Measurements from ENCODE around the gene DIPK1A.

The DIPK1A gene

DNA sequence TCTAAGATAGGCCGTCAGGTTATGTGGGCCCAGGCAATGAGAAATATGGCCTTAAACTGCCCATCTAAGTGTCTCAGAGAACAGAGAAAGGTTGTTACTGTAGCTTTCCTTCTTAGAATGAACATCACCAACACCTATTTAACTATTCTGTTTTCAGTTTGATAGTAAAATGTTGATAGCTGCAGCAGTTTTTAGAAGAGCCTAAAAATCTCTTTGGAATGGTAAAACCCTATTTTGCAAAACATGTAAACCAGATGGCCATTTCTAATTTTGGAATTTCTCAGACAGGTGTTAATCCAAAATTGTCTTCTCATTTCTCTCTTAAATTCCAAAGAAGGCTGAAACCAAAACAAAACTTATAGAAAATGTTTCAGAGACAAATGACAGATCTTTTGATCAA lies 57.5 kb downstream of the DIPK1A start:
- H3K36me3 ChIP-seq (ENCODE audit: insufficient read depth, low read length): peaks cover 63% of the 10 kb centered on the region
- TF ChIP-seq, protein P1, sequence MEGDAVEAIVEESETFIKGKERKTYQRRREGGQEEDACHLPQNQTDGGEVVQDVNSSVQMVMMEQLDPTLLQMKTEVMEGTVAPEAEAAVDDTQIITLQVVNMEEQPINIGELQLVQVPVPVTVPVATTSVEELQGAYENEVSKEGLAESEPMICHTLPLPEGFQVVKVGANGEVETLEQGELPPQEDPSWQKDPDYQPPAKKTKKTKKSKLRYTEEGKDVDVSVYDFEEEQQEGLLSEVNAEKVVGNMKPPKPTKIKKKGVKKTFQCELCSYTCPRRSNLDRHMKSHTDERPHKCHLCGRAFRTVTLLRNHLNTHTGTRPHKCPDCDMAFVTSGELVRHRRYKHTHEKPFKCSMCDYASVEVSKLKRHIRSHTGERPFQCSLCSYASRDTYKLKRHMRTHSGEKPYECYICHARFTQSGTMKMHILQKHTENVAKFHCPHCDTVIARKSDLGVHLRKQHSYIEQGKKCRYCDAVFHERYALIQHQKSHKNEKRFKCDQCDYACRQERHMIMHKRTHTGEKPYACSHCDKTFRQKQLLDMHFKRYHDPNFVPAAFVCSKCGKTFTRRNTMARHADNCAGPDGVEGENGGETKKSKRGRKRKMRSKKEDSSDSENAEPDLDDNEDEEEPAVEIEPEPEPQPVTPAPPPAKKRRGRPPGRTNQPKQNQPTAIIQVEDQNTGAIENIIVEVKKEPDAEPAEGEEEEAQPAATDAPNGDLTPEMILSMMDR (IDR thresholded peaks at IDR 0.05; ENCODE audit: low read length): no peak
- no peak for TF ChIP-seq EZH2 (IDR thresholded peaks at IDR 0.05; ENCODE audit: borderline replicate concordance, low read length)
- no peak overlapping the region for H3K27ac ChIP-seq (ENCODE audit: low read depth, low read length, poor library complexity, severe bottlenecking)
- H3K9ac ChIP-seq (ENCODE audit: low read length): no peak overlapping the region
- H4K20me1 ChIP-seq (ENCODE audit: insufficient read depth, low read length): no peaks in the 10 kb centered on the region
- no peaks in the 10 kb centered on the region; the same call in 1 of the 2 replicates for H3F3A ChIP-seq (ENCODE audit: insufficient read depth, low read length)
- no peaks in the 10 kb centered on the region for H3K27me3 ChIP-seq (ENCODE audit: insufficient read depth, low read length)
- no peaks in the 10 kb centered on the region for H3K9me2 ChIP-seq (ENCODE audit: low read depth, low read length)
- no peak overlapping the region for H3K4me2 ChIP-seq (ENCODE audit: low read length)
- peaks cover 26% of the 10 kb centered on the region; the same call in 1 of the 2 replicates for H3K9me3 ChIP-seq (ENCODE audit: low read length)
- H3K79me2 ChIP-seq (ENCODE audit: insufficient read depth, low read length): peaks cover 24% of the 10 kb centered on the region
- H3K4me3 ChIP-seq (ENCODE audit: low read depth, low read length, poor library complexity, severe bottlenecking): no peak overlapping the region
- no peak overlapping the region for H2AFZ ChIP-seq (ENCODE audit: low read length)
- no peaks in the 10 kb centered on the region for H3K4me1 ChIP-seq (ENCODE audit: insufficient read depth, low read length, severe bottlenecking)

DNA sequence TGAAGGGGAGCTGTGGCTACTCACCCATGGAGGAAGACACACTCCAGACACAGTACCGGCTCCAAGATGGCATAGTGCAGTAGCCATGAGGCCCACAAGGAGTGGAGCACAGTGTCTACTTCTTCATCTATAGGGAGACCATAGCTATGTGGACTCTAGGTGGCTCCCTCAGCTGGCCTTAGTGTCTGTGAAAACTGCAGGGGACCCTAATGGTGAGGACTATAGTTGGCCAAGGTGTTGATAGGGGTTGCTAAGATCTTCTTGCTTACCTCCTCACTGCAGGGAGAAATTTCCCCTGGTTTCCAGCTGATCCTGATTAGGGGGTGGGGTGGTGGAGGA lies 58.9 kb downstream of the DIPK1A start:
- H3K9ac ChIP-seq (ENCODE audit: low read length): no peak overlapping the region
- no peaks in the 10 kb centered on the region for H4K20me1 ChIP-seq (ENCODE audit: insufficient read depth, low read length)
- H3K9me2 ChIP-seq (ENCODE audit: low read depth, low read length): no peaks in the 10 kb centered on the region
- H3K4me2 ChIP-seq (ENCODE audit: low read length): no peak overlapping the region
- no peak overlapping the region for H3K4me3 ChIP-seq (ENCODE audit: low read depth, low read length, poor library complexity, severe bottlenecking)
- no peaks in the 10 kb centered on the region; the same call in 1 of the 2 replicates for H3F3A ChIP-seq (ENCODE audit: insufficient read depth, low read length)
- H3K79me2 ChIP-seq (ENCODE audit: insufficient read depth, low read length): peaks cover 12% of the 10 kb centered on the region
- no peaks in the 10 kb centered on the region for H3K4me1 ChIP-seq (ENCODE audit: insufficient read depth, low read length, severe bottlenecking)
- no peak overlapping the region for H3K27ac ChIP-seq (ENCODE audit: low read depth, low read length, poor library complexity, severe bottlenecking)
- no peak for TF ChIP-seq EZH2 (IDR thresholded peaks at IDR 0.05; ENCODE audit: borderline replicate concordance, low read length)
- TF ChIP-seq, protein P1 (IDR thresholded peaks at IDR 0.05; ENCODE audit: low read length): 0 out of 2 replicates have a peak, but pooled peaks have one; percentile 15
- H3K36me3 ChIP-seq (ENCODE audit: insufficient read depth, low read length): peaks cover 50% of the 10 kb centered on the region
- no peak overlapping the region for H2AFZ ChIP-seq (ENCODE audit: low read length)
- H3K9me3 ChIP-seq (ENCODE audit: low read length): peaks cover 26% of the 10 kb centered on the region; the same call in 1 of the 2 replicates
- H3K27me3 ChIP-seq (ENCODE audit: insufficient read depth, low read length): no peaks in the 10 kb centered on the region

DNA sequence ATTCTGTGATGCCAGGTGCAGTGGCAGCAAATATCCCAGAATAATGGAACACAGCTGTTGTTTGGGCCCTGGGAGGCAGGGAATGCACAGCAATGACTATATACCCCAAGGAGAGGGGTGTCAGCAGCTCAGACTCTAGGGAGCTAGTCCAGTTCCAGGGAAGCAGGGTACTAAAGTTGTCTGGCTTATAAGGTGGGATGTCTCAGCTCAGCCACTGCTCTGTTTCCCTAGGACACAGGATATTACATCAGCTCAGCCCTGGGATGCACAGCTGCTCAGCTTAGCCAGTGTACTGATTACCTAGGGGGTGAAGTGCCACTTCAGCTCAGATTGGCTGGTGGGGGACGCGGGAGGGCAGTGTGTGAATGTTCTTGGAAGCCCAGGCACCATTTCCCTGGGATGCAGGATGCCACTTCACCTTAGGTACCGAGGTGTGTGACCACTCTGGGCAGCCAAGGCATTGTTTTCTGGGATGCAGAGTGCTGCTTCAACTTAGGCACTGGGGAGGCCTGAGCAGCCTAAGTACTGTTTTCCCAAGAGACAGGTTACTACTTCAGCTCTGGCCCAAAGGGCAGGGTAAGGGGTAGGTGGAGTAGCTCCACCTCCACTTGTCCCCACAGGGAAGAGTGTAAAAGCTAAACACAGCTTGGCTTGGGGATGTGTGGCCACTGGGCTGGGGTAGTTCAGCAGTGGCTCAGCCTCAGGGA lies 59.4 kb downstream of the DIPK1A start:
- Histone ChIP-seq H4K20me1 (ENCODE audit: insufficient read depth, low read length) (no peaks in the 10 kb centered on the region), H3K36me3 (ENCODE audit: insufficient read depth, low read length) (peaks cover 47% of the 10 kb centered on the region), H3K9me3 (ENCODE audit: low read length) (peaks cover 26% of the 10 kb centered on the region; the same call in 1 of the 2 replicates), H3K27me3 (ENCODE audit: insufficient read depth, low read length) (no peaks in the 10 kb centered on the region), H3F3A (ENCODE audit: insufficient read depth, low read length) (no peaks in the 10 kb centered on the region; the same call in 1 of the 2 replicates), H2AFZ (ENCODE audit: low read length) (no peak overlapping the region), H3K4me2 (ENCODE audit: low read length) (no peak overlapping the region), H3K9me2 (ENCODE audit: low read depth, low read length) (no peaks in the 10 kb centered on the region), H3K4me1 (ENCODE audit: insufficient read depth, low read length, severe bottlenecking) (no peaks in the 10 kb centered on the region), H3K4me3 (ENCODE audit: low read depth, low read length, poor library complexity, severe bottlenecking) (no peak overlapping the region), H3K27ac (ENCODE audit: low read depth, low read length, poor library complexity, severe bottlenecking) (no peak overlapping the region), H3K9ac (ENCODE audit: low read length) (no peak overlapping the region), H3K79me2 (ENCODE audit: insufficient read depth, low read length) (peaks cover 7% of the 10 kb centered on the region)
- TF ChIP-seq, protein P1 (IDR thresholded peaks at IDR 0.05; ENCODE audit: low read length): no peak
